OCI-M2 (cell line): ENCODE results near the gene PRPF39.
"Not testable (repeated sequence)": the region's sequence is repeated elsewhere in the genome, so short reads cannot be mapped to it uniquely, and the experiment has no call there.

Experiments
- DNase-seq: peaks from one replicate; lab custom pipeline; 2025; ENCODE audit not compliant: unreplicated experiment; lab: John Stamatoyannopoulos, UW

The PRPF39 gene

GRCh38 chr14:45080416-45080968, 3.4 kb upstream of the PRPF39 start:
- DNase-seq, result not testable (repeated sequence)

GRCh38 chr14:45081096-45081495, 2.8 kb upstream of the PRPF39 start:
- not testable (repeated sequence) for DNase-seq

DNA sequence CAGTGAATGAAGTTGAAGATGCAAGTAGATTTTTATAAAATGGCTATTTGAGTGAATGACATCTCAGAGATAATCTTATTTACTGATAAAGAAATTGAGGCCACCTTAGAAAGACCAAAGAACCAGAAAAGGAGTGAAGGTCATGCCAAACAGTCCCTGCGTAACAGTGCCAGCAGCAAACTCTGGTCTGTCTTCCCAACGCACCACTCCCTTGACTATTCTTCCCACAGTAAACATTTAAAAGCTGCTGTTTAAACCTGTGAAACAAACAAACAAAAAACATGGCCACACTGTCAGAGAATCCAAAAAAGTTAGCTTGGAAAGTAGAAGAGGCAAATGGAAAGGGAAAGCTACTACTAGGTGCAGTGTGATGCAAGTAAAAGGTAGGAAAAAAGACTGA, 1.5 kb upstream of the PRPF39 start:
- DNase-seq, result no peak

GRCh38 chr14:45083617-45083975, 320 bp upstream of the PRPF39 start:
- no peak for DNase-seq

- no peak for DNase-seq
These were observed 1.0 kb downstream of the PRPF39 start for GRCh38 chr14:45084946-45085346.

GRCh38 chr14:45089813-45090212, 5.9 kb downstream of the PRPF39 start:
- DNase-seq, result no peak

GRCh38 chr14:45091710-45092109, 7.8 kb downstream of the PRPF39 start:
- DNase-seq, result no peak

- DNase-seq, result no peak
These were observed 10.4 kb downstream of the PRPF39 start for GRCh38 chr14:45094275-45094674.

DNA sequence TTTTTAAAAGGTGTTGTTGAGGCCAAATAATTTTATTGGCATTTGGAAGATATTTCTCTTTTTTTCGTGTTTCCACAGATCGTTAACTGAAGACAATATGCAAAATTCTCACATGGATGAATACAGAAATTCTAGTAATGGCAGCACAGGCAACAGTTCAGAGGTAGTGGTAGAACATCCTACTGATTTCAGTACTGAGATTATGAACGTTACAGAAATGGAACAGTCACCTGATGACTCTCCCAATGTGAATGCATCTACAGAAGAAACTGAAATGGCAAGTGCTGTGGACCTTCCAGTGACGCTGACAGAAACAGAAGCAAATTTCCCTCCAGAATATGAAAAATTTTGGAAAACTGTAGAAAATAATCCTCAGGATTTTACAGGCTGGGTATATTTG, 11.2 kb downstream of the PRPF39 start:
- no peak for DNase-seq

DNA sequence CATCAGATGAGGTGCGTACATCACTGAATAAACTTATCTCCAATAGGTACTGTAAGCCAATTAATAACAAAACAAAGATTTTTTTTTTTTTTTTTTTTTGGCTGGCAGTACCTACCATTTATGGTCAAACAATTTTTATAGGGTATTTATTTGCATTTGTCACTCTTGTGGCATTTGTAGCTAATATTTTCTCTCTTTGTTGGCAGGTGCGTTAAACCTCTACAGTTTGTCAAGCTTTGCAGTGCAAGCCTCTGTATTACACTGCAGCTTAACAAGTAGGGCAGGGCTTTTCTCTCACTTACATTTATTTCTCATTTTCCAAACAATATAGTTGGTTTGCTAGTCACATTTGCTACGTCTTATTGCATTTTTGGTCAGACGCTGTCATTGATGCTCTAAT, 12.3 kb downstream of the PRPF39 start:
- DNase-seq, result no peak

DNA sequence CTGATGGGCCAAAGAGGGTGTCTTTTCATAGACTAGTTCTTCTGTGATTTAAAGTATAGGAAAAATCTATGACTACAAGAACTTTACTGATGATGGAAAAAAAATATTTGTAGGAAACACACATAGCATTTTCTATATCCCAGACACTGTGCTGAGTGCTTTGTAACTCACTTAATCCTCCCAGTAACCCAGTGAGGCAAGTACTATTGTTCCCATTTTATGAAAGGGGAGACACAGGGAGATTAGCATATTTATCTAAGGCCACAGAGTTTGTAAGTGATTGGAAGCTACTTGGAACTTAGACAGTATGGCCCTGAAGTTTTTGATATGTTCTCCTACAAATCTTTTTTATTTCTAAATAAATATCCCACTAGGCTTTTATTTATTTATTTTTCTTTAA, 19.9 kb downstream of the PRPF39 start:
- DNase-seq, result no peak

DNA sequence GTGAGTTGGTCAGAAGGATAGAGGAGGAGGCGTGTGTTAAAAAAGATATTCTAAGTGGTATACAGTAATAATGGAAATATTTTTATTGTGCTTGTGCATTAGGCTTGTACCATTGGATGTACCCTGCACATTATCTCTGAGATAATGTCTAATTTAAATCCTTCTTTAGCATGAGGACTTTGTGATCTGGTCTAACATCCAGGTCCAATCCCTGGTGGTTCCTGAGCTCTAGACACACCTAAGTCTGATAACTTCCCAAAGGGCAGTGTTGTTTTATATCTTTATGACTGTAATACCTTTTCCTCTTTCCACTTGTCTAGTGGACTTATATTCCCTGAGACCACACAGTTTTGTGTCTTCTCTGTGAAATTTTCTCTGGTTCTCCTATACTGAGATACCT, 20.6 kb downstream of the PRPF39 start:
- no peak for DNase-seq

DNA sequence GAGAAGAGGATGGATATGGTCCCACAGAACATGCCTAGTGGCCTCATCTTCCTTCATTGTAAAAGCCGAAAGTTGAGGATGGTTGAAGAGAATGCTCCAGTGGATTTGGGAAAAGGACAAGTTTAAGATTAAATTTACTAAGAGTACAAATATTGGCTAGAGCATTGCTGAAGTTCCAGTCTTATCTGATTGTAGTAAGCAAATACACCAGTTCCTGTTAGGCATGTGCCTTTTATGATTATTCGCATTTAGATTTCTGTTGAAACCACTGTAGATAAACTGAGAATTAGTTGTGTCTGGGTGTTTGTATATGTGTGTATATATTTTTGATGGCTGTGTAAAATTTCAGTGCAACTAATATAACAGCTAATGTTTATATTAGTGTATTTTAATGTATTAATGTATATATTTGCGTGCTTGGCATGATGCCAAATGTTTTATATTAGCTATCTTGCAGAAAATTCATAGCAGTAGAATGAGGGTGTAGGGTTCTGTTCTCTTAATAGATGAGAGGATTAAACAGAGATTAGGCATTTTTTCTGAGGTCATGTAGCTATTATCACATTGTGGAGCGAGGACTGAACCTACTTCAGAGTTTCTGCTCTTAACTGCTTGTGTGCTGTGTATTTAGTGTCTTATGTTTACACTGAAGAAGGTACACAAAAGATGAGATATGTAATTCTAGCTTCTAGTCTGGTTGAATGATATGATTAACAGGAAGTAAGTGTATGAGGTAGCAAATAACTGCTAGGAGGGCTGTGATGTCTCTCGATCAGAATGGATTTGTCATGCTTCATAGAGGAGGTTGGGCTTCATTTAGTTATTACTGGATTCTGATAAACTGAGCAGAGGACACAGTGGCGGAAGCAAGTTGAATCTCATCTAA, 29.2 kb downstream of the PRPF39 start:
- no peak for DNase-seq

DNA sequence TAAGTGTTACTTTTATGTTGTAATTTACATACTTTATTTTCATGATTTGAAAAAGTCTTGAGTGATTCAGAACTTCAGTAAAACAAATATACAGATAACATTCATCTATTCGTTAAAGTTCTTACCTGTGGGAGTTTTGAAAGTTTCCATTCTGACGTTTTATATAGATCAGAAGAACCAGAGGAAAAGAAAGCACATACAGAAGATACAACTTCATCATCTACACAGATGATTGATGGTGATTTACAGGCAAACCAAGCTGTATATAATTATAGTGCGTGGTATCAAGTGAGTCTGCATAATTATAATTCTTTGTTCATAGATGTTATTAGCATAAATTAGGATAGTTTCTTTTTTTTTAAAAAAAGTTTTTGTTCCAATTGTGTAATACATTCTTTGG, 30.4 kb downstream of the PRPF39 start:
- no peak for DNase-seq

GRCh38 chr14:45118594-45118993, 34.7 kb downstream of the PRPF39 start:
- no peak for DNase-seq

DNA sequence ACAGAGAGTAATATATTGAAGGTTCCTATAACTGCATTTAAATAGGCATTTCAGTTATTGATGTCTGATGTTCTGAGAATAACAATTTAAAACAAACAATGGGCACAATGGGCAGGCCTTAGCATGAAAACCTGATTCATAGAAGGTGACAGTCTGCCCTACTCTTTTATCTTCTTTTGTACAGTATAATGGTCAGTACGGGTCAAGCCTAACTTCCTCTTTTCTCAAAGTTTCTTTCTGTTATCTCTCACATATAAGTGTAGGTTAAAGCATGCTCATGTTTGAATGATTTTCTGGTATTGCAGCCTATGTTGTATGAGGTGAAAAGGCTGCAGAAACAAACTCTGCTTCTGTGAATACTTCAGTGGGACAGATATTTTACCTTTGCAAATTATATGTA, 36.2 kb downstream of the PRPF39 start:
- DNase-seq, result peak; percentile 29

- DNase-seq, result no peak
These were observed 39.4 kb downstream of the PRPF39 start for GRCh38 chr14:45123271-45123670.

- no peak for DNase-seq
These were observed 41.8 kb downstream of the PRPF39 start for GRCh38 chr14:45125754-45126153.

DNA sequence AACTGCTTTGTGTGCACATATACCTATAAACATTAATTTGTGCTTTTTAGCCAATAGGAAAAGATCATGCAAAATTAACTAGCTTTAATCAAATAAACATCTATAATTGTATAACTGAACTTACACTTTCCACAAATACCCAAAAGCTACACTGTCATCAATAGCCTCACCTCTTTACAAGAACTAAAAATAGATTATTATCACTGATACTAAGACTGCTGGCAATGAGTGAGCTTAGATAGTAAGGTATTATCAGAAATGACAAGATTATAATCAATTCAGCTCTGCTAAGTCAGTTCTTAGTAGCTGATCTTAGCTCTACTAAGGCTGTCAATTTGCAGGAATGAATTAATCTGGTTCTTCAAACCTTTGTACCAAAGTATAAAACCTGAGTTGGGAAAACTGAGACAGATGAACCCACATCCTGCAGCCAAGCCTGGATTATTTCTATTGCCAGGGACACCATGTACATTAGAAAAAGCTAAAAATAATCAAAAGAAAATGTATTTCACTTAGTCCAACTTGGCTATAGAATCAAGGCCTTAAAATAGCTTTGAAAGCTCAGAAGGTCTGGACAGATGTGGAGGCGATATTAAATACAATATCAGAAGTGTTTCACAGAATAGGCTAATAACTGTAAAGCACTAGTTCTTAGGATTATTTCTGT, 45.2 kb downstream of the PRPF39 start:
- DNase-seq, result no peak

DNA sequence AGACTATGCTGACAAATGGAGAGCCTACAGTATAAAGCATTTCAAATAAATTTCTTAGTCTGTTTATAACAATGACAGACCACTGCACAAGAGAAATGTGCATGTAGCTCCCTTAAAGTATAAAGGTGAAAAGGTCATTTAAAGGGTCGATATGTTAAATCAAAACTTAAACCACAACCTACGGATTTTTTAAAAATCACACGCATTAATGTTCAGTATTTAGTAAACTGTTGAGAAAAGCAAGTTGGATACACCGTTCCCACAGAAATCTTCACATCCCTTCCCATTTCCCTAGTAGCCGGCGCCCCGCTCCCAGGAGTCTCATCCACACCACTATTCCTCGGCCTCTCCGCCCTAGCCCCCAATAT, 49.8 kb downstream of the PRPF39 start:
- DNase-seq, result no peak

- peak; percentile 92 for DNase-seq
These were observed 50.4 kb downstream of the PRPF39 start, which contains the start of gene FKBP3 for GRCh38 chr14:45134051-45134958. TSS of gene FKBP3 (minus strand) at chr14:45134481. CDS start at chr14:45134456, 25 bp downstream.
